Measurements from ENCODE around the gene ELK4. TPM values are rescaled to one million over a fixed set of nuclear protein-coding genes. Genes with fewer than 3 reads are reported as not detected.

The ELK4 gene
- total and polyA plus RNA-seq, 2 donors (not counting 1 experiment from before 2014, with no cell fraction given), result 11.7 to 11.8 TPM

DNA sequence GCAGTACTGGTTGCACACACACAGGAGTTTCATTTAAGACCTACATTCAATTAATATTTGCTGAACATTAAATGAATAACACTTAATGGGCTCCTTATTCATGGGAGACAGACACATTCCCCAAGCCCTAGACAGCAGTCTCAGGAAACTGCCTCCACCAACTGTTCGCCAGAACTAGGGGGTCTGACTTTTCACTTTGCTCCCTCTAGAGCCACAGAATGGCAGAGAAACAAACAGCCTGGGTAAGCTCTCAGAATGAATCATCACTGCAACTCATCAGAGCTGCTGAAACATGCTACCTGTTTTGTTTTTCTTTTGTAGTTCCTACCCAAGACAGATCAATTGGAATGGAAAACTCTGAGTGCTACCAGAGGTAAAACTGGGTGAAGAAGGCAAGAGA, 31.7 kb downstream of the ELK4 start:
- no peak overlapping the region for H3K9ac ChIP-seq (ENCODE audit: insufficient read depth, low read length)
- H3K4me3 ChIP-seq (replicated peaks in 1 of 4; ENCODE audit: control extremely low read depth in 1 of 4, insufficient read depth in 1 of 4, low read depth in 3 of 4, low read length in 4 of 4), result no peak overlapping the region
- H3K4me1 ChIP-seq (ENCODE audit: control insufficient read depth, extremely low read depth, insufficient read depth, low read length), result peaks cover 18% of the 10 kb centered on the region
- no peaks in the 10 kb centered on the region for H3K79me2 ChIP-seq (ENCODE audit: control insufficient read depth, insufficient read depth, low read length)
- H3K27ac ChIP-seq (ENCODE audit: insufficient read depth, low read length), result peak overlapping the region; percentile 48
- H3K27me3 ChIP-seq (ENCODE audit: control insufficient read depth, insufficient read depth, low read length), result no peaks in the 10 kb centered on the region
- peak overlapping the region; percentile 67 for H3K4me2 ChIP-seq (ENCODE audit: extremely low read depth, insufficient read depth, low read length)
- DNase-seq (ENCODE audit: low read depth in 2 of 2), result peak; percentile 50 to 81
- no peaks in the 10 kb centered on the region for H3K36me3 ChIP-seq (ENCODE audit: control insufficient read depth, insufficient read depth, low read length)
- H3K9me3 ChIP-seq (ENCODE audit: control insufficient read depth, insufficient read depth, low read depth, low read length), result no peaks in the 10 kb centered on the region
- no peaks in the 10 kb centered on the region for H4K20me1 ChIP-seq (ENCODE audit: control insufficient read depth, extremely low read depth, insufficient read depth, low read length)
- no peak overlapping the region for H2AFZ ChIP-seq (ENCODE audit: low read length)
- TF ChIP-seq, protein P1, sequence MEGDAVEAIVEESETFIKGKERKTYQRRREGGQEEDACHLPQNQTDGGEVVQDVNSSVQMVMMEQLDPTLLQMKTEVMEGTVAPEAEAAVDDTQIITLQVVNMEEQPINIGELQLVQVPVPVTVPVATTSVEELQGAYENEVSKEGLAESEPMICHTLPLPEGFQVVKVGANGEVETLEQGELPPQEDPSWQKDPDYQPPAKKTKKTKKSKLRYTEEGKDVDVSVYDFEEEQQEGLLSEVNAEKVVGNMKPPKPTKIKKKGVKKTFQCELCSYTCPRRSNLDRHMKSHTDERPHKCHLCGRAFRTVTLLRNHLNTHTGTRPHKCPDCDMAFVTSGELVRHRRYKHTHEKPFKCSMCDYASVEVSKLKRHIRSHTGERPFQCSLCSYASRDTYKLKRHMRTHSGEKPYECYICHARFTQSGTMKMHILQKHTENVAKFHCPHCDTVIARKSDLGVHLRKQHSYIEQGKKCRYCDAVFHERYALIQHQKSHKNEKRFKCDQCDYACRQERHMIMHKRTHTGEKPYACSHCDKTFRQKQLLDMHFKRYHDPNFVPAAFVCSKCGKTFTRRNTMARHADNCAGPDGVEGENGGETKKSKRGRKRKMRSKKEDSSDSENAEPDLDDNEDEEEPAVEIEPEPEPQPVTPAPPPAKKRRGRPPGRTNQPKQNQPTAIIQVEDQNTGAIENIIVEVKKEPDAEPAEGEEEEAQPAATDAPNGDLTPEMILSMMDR (conservative IDR thresholded peaks at IDR 0.05 in 1 of 2, IDR thresholded peaks at IDR 0.05 in 1 of 2; ENCODE audit: low read depth in 1 of 2, low read length in 2 of 2), result peak in 1 of 2 donors; percentile 30
- no peak for TF ChIP-seq EZH2 (IDR thresholded peaks at IDR 0.05; ENCODE audit: low read length, missing control alignments)

DNA sequence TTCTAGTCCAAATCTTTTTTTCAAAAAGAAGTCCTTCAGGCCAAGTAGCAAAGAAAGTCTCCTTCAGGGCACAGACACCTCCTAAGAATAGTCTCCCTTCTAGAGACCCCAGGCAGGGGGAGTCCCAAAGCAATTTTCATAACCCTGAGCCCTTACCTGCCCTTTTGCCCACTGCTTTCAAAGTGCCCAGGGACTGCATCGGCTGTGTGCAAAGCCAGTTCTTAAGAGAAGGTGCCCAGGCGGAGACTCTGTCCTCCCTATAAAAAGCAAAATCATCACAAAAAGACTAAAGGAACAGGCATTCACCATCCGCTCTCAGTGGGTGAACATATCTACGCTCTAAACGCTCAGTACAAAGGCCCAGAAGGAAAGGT, 32.2 kb downstream of the ELK4 start:
- Histone ChIP-seq H3K9ac (ENCODE audit: insufficient read depth, low read length) (no peak overlapping the region), H4K20me1 (ENCODE audit: control insufficient read depth, extremely low read depth, insufficient read depth, low read length) (no peaks in the 10 kb centered on the region), H3K4me2 (ENCODE audit: extremely low read depth, insufficient read depth, low read length) (peak overlapping the region; percentile 67), H2AFZ (ENCODE audit: low read length) (no peak overlapping the region), H3K9me3 (ENCODE audit: control insufficient read depth, insufficient read depth, low read depth, low read length) (no peaks in the 10 kb centered on the region), H3K79me2 (ENCODE audit: control insufficient read depth, insufficient read depth, low read length) (no peaks in the 10 kb centered on the region), H3K27me3 (ENCODE audit: control insufficient read depth, insufficient read depth, low read length) (no peaks in the 10 kb centered on the region), H3K36me3 (ENCODE audit: control insufficient read depth, insufficient read depth, low read length) (no peaks in the 10 kb centered on the region), H3K4me3 (replicated peaks in 1 of 4; ENCODE audit: control extremely low read depth in 1 of 4, insufficient read depth in 1 of 4, low read depth in 3 of 4, low read length in 4 of 4) (peak overlapping the region in 2 of 4 experiments; percentile 11 to 24), H3K4me1 (ENCODE audit: control insufficient read depth, extremely low read depth, insufficient read depth, low read length) (peaks cover 18% of the 10 kb centered on the region), H3K27ac (ENCODE audit: insufficient read depth, low read length) (peak overlapping the region; percentile 48)
- TF ChIP-seq, protein P1 (conservative IDR thresholded peaks at IDR 0.05 in 1 of 2, IDR thresholded peaks at IDR 0.05 in 1 of 2; ENCODE audit: low read depth in 1 of 2, low read length in 2 of 2), result no peak
- TF ChIP-seq EZH2 (IDR thresholded peaks at IDR 0.05; ENCODE audit: low read length, missing control alignments), result no peak
- DNase-seq (ENCODE audit: low read depth in 2 of 2), result no peak

DNA sequence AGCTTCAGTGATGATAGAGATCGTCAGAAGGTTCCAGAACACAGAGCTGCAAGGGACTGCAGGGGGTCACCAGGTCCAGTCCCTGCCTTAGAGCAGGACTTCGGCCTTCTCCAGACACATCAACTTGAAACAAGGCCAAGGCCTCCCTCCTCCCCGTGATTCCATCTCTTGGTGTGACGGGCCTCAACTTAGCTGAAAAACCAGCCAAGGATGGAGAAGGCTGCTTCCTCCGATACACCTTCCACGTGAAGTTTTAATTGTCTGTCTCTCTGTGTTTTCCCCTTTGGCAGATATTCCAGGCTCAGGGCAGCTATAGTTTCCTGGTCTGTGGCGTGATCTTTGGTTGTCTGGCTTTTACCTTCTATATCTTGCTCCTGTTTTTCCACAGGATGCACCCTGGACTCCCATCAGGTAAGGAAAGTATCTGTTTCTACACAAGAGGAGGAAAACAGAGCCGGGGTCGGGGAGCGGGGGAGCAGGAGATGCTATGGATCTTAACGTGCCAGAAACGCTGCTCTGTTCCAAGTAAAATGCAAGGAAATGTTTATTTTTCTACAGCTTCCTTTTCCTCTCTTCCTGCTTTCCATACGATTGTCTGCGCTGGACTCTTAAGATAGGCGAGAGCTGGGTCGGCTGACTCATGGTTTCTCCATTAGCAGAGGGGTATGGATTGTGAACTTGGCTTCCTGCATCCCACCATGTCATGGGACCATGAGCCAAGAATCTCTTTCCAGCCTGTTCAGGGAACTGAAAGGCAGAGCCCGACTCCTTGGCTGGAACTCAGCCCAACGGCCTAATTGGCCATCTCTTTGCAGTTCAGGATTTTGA, 32.8 kb downstream of the ELK4 start:
- peak overlapping the region; percentile 48 for H3K27ac ChIP-seq (ENCODE audit: insufficient read depth, low read length)
- H3K4me1 ChIP-seq (ENCODE audit: control insufficient read depth, extremely low read depth, insufficient read depth, low read length), result peaks cover 18% of the 10 kb centered on the region
- H3K9me3 ChIP-seq (ENCODE audit: control insufficient read depth, insufficient read depth, low read depth, low read length), result no peaks in the 10 kb centered on the region
- peak; percentile 98 for DNase-seq (ENCODE audit: low read depth in 2 of 2)
- H3K4me3 ChIP-seq (replicated peaks in 1 of 4; ENCODE audit: control extremely low read depth in 1 of 4, insufficient read depth in 1 of 4, low read depth in 3 of 4, low read length in 4 of 4), result peak overlapping the region in 2 of 4 experiments; percentile 11 to 24
- peak overlapping the region; percentile 9 for H2AFZ ChIP-seq (ENCODE audit: low read length)
- no peak for TF ChIP-seq EZH2 (IDR thresholded peaks at IDR 0.05; ENCODE audit: low read length, missing control alignments)
- TF ChIP-seq, protein P1 (conservative IDR thresholded peaks at IDR 0.05 in 1 of 2, IDR thresholded peaks at IDR 0.05 in 1 of 2; ENCODE audit: low read depth in 1 of 2, low read length in 2 of 2), result no peak
- no peaks in the 10 kb centered on the region for H3K27me3 ChIP-seq (ENCODE audit: control insufficient read depth, insufficient read depth, low read length)
- no peaks in the 10 kb centered on the region for H3K36me3 ChIP-seq (ENCODE audit: control insufficient read depth, insufficient read depth, low read length)
- H4K20me1 ChIP-seq (ENCODE audit: control insufficient read depth, extremely low read depth, insufficient read depth, low read length), result no peaks in the 10 kb centered on the region
- no peak overlapping the region for H3K9ac ChIP-seq (ENCODE audit: insufficient read depth, low read length)
- H3K4me2 ChIP-seq (ENCODE audit: extremely low read depth, insufficient read depth, low read length), result peak overlapping the region; percentile 67
- no peaks in the 10 kb centered on the region for H3K79me2 ChIP-seq (ENCODE audit: control insufficient read depth, insufficient read depth, low read length)
